HG03025 (cell line): Measurements from ENCODE around the gene PTPN11.
"Not testable (repeated sequence)": the region's sequence is repeated elsewhere in the genome, so short reads cannot be mapped to it uniquely, and the experiment has no call there.

Experiments used
- ATAC-seq: cut with Tn5 transposase; IDR thresholded peaks from one replicate; pipeline ENCODE4 v1.9.1; 2021; ENCODE audit warnings: mild to moderate bottlenecking, moderate library complexity; ENCODE audit not compliant: unreplicated experiment, low FRiP score

PTPN11 gene

DNA sequence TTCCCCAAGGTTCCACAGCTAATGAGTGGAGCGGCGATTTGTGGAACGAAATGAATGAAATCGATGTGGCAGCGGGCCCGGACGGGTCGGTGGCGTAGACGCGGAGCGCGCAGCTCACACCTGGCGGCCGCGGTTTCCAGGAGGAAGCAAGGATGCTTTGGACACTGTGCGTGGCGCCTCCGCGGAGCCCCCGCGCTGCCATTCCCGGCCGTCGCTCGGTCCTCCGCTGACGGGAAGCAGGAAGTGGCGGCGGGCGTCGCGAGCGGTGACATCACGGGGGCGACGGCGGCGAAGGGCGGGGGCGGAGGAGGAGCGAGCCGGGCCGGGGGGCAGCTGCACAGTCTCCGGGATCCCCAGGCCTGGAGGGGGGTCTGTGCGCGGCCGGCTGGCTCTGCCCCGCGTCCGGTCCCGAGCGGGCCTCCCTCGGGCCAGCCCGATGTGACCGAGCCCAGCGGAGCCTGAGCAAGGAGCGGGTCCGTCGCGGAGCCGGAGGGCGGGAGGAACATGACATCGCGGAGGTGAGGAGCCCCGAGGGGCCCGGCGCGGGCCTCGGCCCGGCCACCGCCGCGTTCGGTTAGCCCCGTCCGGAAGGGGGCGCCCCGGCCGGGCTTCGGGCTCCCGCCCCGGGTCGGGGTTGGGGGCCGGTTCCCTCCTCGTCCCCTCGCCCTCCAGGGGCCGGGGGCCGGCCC is at the start of gene PTPN11:
Gene PTPN11 (plus strand): TSS at position 340 of the 689 bp plus-strand sequence. CDS start 165 bp downstream, at position 505.
- peak; percentile 71 for ATAC-seq

DNA sequence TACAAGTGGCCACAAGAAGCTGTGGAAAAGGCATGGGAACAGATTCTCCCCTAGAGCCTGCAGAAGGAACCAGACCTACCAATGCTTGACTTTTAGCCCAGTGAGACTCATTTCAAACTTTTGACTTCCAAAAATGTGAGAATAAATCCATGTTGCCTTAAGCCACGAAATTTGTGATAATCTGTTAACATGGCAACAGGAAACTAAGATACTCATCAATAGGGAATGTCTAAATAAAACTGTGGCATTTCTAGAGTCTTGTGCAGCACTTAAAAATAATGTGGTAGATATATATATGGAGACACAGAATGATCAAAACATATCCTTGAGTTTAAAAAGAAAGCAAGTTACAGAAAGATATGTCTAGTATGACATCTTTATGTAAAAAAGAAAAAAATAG is 48.5 kb upstream of the PTPN11 start:
- ATAC-seq: no peak

DNA sequence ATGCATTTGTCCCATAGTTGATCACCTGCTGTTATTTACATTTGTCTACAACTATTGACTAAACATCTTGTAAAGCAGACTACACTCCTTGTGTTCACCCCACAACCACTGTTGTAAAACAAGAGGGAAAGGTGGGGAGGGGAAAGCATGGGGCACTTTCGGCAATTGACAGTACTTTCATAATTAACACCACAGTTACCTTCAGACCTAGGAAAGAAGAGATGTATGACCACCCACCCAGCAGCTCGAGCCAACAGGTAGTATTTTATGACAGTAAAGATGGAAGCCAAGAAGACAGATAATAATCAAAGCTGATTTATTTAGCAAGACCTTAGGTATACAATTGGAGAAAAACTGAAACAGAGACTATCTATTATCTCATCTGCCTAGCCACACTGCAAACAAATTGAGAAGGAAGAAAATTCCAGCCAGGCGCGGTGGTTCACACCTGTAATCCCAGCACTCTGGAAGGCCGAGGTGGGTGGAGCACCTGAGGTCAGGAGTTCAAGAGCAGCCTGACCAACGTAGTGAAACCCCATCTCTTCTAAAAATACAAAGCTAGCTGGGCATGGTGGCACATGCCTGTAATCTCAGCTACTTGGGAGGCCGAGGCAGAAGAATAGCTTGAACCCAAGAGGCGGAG is 47.8 kb upstream of the PTPN11 start:
- no peak for ATAC-seq

DNA sequence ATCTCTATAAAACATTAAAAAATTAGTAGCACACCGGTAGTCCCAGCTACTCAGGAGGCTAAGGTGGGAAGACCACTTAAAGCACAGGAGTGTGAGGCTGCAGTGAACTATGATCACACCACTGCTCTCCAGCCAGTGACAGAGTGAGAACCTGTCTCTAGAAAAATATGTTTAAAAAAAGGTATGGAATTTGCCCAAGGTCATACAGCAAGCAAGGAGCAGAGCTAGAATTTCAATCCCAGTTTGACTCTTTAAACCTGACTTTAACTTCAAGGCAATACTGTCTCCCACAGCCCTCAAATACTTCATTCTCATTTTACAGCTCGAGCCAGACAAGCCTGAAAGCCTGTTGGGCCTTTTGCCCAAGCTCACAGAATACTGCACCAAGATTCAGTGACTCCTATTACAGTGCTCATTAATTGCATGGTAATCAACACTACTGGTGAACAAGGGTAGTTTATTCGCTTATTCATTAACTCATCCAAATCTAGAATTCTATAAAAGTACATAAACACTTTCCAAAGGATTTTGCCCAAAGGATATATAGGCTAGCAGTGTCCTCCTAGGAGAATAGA is 44.5 kb upstream of the PTPN11 start:
- no peak for ATAC-seq

DNA sequence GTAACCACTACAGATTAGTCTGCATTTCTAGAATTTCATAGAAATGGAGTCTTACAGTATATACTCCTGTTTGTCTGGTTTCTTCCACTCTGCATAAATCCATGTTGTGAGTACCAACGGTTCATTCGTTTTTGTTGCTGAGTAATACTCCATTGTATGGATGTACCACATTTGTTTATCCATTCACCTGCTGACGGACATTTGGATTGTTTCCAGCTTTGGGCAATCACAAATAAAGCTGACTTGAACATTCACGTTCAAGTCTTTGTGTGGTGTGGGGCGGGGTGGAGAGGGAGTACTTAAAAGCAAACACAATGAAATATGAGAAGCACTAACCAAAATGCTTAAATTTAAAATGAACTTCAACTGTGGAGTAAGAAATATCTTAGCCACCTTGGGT is 43.6 kb upstream of the PTPN11 start:
- no peak for ATAC-seq

DNA sequence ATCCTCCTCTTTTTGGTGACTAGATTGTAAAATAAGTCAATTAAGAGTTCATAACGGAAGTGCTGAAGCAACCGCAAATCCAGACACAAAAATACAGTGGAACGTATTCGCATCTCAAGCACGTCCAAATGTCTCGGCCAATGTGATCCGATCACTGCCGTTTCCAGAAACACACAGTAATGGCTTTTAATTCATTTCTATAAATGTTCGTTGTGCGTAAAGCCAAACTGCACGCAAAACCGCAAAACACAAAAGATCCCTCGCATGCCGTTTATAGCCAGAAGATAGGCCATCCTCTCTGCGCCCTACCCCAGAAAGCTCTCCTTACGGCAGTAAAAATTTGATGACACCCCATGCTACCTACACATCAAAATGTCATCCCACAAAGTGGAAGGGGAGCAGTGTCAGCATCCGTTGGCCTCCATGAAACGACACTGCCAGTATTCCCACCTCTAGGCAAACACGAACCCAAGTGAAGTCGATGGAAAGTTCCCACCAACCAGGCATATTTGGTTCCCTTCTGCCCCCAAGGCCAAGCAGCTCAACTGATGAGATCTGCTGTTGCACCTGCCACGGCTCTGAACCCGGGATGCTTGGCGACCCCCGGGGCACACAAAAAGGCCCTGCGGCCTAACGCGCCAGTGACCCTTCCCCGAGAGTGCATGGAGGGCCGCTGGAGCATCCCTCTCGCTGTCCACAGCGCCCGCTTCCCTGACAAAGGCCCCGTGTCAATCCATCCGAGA is 37.9 kb upstream of the PTPN11 start:
- no peak for ATAC-seq

DNA sequence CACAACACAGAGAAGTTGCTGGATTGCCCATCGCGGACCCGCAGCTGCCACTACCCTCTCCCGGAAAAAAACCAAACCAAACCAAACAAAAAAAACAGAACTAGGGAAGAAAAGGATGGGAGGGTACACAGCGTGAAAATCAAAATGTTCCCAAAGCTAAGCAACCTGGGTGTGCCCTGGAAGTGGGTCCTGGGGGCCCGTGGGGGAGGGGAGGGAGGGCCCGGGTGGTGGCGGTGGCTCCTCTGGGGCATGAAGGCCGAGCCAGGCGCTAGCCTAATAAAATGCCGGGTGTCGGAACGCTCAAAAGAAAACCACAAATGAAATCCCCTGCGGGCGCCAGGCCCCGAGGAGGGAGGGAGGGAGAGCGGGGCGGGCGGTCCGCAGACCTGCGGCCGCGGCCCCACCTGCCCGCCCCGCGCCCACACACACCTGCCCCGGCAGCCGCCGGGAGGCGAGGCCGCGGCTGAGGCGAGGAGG is 37.3 kb upstream of the PTPN11 start:
- peak; percentile 55 for ATAC-seq

DNA sequence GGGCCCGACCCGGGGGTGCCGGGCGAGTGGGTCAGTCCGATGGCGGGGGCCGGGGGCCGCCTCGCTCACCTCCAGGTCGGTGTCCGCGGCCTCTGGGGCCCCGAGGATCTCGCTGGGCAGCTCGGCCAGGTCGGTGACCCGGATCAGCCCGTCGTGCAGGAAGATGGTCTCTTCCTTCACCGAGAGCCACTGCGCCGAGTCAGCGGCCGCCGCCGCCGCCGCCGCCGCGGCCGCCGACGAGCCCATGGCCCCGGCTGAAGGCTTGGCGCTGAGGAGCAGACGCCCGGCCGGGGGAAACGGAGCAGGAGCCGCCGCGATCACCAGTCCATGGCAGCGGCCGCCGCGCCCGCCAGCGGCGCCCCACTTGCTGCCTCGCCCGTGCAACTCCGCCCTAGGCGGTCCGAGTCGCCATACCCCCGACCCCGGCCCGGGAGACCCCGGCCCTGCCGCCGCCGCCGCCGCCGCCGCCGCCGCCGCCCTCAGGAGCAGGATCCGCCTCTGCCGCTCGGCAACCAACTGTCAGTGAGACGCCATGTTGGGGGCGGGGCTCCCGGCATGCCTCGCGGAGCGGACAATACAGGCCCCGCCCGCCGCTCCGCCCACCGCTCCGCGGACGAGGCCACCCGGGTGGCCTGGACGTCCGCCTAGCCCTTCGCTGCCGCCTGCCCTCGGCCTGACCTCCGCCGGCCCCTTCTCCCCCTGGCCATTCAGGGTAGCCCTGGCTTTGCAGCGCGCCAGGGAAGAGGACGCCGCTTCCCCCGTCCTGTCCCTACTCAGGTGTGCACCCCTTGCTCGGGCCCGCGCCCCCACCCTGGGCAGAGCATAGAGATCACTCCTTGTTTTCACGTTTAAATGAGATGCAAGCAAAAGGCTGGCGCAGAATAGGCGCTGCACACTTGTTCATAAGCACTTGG is 36.6 kb upstream of the PTPN11 start, which contains the start of gene HECTD4:
Gene HECTD4 (minus strand): TSS at position 549 of the 914 bp plus-strand sequence. CDS start 303 bp downstream, at position 246.
- ATAC-seq: peak; percentile 81

DNA sequence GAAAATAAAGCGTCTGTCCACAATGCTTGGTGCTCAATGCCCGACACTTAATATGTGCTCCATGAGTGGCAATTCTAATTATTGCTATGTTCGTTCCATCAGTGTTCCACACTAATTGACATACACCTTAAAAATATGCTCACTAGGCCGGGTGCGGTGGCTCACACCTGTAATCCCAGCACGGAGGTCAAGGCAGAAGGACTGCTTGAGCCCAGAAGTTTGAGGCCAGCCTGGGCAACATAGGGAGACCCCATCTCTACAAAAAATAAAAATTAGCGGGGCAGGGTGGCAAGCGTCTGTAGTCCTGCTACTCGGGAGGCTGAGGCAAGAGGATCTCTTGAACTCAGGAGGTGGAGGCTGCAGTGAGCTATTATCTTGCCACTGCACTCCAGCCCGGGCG is 35.9 kb upstream of the PTPN11 start:
- no peak for ATAC-seq

DNA sequence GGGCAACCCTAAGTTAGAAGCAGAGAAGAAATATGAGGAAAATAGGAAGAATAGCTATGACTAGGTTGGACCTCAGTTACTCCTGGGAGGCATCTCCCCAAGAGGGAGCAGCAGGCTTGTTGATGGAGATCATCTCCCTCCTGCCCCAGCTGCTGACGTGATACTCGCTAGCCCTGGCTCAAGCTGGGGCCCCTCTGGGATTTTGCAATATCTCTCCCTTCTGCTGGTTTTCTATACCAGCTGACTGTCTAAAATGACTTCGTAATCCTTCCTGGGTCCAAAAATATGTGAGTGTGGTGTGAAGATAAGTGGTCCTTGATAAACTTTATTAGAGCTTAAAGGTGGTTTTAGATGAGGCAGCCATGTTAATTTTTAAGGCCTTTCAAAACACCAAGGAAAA is 32.0 kb upstream of the PTPN11 start:
- no peak for ATAC-seq

DNA sequence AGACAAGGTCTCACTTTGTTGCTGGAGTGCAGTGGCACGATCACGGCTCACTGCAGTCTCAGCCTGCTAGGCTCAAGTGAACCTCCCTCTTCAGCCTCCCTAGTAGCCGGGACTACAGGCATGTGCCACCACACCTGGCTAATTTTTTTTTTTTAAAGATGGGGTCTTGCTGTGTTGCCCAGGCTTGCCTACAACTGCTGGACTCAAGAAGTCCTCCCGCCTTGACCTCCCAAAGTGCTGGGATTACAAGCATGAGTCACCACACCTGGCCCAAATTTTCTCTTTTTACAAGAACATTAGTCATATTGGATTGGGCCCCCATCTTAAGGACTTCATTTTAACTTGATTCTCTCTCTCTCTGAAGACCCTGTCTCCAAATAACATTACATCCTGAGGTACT is 29.5 kb upstream of the PTPN11 start:
- no peak for ATAC-seq

DNA sequence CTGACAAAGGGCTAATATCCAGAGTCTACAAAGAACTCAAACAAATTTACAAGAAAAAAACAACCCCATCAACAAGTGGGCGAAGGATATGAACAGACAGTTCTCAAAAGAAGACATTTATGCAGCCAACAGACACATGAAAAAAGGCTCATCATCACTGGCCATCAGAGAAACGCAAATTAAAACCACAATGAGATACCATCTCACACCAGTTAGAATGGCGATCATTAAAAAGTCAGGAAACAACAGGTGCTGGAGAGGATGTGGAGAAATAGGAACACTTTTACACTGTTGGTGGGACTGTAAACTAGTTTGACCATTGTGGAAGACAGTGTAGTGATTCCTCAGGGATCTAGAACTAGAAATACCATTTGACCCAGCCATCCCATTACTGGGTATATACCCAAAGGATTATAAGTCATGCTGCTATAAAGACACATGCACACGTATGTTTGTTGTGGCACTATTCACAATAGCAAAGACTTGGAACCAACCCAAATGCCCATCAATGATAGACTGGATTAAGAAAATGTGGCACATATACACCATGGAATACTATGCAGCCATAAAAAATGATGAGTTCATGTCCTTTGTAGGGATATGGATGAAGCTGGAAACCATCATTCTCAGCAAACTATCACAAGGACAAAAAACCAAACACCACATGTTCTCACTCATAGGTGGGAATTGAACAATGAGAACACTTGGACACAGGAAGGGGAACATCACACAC is 28.7 kb upstream of the PTPN11 start:
- not testable (repeated sequence) for ATAC-seq

DNA sequence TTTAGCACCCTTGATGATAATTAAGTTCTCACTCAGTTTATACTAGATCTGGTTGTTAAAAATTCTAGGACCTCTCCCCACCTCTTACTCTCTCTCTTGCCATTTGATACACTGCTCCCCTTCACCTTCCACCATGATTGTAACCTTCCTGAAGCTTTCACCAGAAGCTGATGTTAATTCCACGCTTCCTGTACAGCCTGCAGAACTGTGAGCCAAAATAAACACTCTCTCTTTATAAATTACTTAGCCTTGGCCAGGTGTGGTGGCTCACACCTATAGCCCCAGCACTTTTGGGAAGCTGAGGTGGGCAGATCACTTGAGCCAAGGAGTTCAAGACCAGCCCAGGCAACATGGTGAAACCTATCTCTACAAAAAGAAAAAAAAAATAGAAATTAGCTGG is 25.4 kb upstream of the PTPN11 start:
- no peak for ATAC-seq

DNA sequence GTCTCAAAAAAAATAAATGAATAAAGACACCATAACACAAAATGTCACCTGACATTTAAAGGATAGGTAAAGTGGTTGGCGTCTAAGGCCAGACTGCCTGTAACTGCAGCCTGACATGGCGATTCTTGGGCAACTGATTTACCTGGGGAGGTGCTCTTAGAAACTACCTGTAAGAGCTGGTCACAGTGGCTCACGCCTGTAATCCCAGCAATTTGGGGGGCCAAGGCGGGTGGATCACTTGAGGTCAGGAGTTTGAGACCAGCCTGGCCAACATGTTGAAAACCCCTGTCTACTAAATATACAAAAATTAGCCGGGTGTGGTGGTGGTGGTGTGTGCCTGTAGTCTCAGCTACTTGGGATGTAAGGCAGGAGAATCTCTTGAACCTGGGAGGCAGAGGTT is 17.7 kb upstream of the PTPN11 start:
- no peak for ATAC-seq

DNA sequence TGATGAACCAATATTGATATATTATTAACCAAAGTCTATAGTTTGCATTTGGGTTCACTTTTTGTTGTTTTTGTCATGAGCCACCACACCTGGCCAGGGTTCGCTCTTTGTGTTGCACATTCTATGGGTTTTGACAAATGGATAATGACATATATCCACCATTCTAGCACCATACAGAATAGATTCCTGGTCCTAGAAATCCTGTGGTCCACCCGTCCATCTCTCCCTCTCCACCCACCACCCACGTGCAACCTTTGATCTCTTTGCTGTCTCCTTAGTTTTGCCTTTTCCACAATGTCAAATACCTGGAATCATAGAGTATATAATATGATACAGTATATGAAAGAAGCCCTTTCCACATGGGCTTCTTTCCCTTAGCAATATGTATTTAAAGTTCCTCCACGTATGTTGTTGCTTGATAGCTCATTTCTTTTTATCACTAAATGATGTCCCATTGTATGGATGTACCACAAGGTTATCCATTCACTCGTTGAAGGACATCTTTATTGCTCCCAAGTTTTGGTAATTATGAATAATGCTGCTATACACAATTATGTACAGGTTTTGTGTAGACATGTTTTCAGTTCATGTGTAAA is 16.7 kb upstream of the PTPN11 start:
- ATAC-seq: no peak

DNA sequence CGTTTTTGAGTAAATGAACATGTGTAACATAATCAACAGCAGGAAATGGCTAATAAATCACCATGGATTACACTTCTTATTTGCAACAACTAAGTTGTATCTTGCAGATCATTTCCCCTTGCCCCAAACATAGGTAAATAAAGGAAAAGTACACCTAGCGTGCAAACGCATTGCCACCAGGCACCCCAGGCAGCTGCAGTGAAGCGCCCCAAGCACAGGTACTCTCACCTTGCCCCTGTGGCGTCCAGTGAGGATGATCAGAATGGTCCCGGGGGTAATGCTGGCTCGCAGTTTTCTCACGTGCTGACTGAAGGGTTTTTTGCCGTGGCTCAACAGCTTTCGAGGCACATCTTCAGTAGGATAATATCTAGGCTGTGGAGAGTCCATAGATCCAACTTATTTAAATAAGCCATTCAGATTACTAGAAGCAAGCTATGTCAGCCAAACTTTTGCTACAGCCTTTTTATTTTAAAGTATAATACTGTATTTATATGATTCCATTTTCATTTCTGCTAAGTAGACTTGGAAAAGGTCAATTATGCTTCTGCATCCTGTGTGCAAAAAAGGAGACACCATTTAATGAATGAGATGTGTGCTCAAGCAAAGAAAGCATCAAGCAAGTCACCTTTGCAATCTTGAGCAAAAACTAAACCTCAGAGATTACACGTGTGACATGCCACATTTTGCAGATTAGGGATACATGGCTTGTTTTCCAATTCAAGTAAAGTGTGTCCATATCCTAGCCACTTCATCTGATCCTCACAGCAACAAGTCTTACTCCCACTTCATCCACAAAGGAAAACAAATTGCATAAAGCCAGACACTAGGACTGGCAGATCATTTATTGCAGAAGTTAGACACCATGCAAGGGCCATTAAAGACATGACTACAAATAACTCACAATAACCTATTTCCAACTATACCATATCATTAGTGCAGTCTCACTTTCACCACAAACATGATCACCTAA is 11.9 kb upstream of the PTPN11 start:
- no peak for ATAC-seq

DNA sequence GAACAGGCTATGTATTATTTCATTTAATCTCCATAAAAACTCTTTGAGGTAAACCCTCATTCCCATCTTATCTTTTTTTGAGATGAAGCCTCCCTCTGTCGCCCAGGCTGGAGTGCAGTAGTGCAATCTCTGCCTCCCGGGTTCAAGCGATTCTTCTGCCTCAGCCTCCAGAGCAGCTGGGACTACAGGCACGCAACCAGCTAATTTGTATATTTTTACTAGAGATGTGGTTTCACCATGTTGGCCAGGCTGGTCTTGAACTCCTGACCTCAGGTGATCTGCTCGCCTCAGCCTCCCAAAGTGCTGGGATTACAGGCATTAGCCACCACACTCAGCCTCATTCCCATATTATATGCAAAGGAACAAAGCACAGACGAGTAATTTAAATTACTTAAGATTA is 11.1 kb upstream of the PTPN11 start:
- ATAC-seq: not testable (repeated sequence)

DNA sequence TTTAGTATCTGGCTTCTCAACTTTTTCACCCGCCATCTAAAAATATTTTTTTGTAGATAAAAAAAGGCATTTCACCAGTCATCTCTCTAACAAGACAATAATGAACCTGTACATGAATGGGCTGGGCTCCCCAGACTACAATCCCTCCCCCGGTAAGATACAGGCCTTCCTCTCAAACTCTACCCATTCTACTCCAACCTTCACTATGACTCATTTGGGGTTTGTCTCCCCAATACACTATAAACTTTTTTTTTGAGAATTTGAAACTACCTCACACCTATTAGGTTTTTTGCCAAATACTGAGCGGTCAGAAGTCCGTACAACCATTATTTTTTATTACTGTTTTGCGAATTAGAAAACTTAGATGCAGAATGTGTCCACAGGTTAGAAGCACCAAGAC is 10.1 kb upstream of the PTPN11 start:
- ATAC-seq: no peak
